ENCODE measurements around the gene NQO1. TPM values are rescaled to one million over a fixed set of nuclear protein-coding genes. Genes with fewer than 3 reads are reported as not detected.
A peak's percentile ranks its signal among the peaks of the same experiment; 100 is the strongest.

The NQO1 gene
- total RNA-seq, 1 donor from 2014 or later: 77.7 TPM

- Histone ChIP-seq H3K4me1 (peaks cover 22% of the 10 kb centered on the region), H3K27ac (no peak overlapping the region), H3K9me3 (no peaks in the 10 kb centered on the region), H3K4me3 (no peak overlapping the region), H3K27me3 (no peaks in the 10 kb centered on the region), H3K36me3 (peaks cover 9% of the 10 kb centered on the region)
- ATAC-seq (no peak), DNase-seq (no peak)
- intact Hi-C loops (cut with DNase I): no loop called here
- no peak for TF ChIP-seq CTCF (IDR thresholded peaks at IDR 0.05)
Measured at GRCh38 chr16:69756705-69757104, 30.3 kb upstream of the NQO1 start.

GRCh38 chr16:69754469-69755310 is 28.3 kb upstream of the NQO1 start, which contains the start of gene NOB1:
NOB1 (minus strand) TSS chr16:69754926; CDS start chr16:69754910, 16 bp downstream.
- H3K27ac ChIP-seq: peak within 1 kb of the TSS; percentile 85
- peaks cover 18% of the 10 kb centered on the region for H3K4me1 ChIP-seq
- peak; percentile 97 for TF ChIP-seq CTCF (IDR thresholded peaks at IDR 0.05)
- H3K27me3 ChIP-seq: no peaks in the 10 kb centered on the region
- ATAC-seq: peak; percentile 99
- peaks cover 27% of the 10 kb centered on the region for H3K36me3 ChIP-seq
- intact Hi-C loops (cut with DNase I): loop anchor here (5.0 kb wide), 1 partner anchor 42 kb away; no protein-coding TSS in a partner anchor
- peak within 1 kb of the TSS; percentile 97 for H3K4me3 ChIP-seq
- peak; percentile 99 for DNase-seq
- H3K9me3 ChIP-seq: no peaks in the 10 kb centered on the region

GRCh38 chr16:69754143-69754468 is 27.7 kb upstream of the NQO1 start:
- no peak for ATAC-seq
- peaks cover 33% of the 10 kb centered on the region for H3K36me3 ChIP-seq
- peak overlapping the region; percentile 85 for H3K27ac ChIP-seq
- intact Hi-C loops (cut with DNase I): loop anchor here (5.0 kb wide), 1 partner anchor 42 kb away; no protein-coding TSS in a partner anchor
- no peaks in the 10 kb centered on the region for H3K27me3 ChIP-seq
- no peak for DNase-seq
- H3K4me1 ChIP-seq: peaks cover 18% of the 10 kb centered on the region
- peak overlapping the region; percentile 97 for H3K4me3 ChIP-seq
- H3K9me3 ChIP-seq: no peaks in the 10 kb centered on the region
- no peak for TF ChIP-seq CTCF (IDR thresholded peaks at IDR 0.05)

- no peak overlapping the region for H3K27ac ChIP-seq
- H3K27me3 ChIP-seq: no peaks in the 10 kb centered on the region
- no peaks in the 10 kb centered on the region for H3K9me3 ChIP-seq
- intact Hi-C loops (cut with DNase I): no loop called here
- TF ChIP-seq CTCF (IDR thresholded peaks at IDR 0.05): no peak
- H3K4me1 ChIP-seq: peaks cover 15% of the 10 kb centered on the region
- H3K36me3 ChIP-seq: peaks cover 84% of the 10 kb centered on the region
- no peak overlapping the region for H3K4me3 ChIP-seq
- DNase-seq: no peak
- no peak for ATAC-seq
Measured at GRCh38 chr16:69748694-69749345, 22.5 kb upstream of the NQO1 start.

- H3K27ac ChIP-seq: no peak overlapping the region
- no peak overlapping the region for H3K4me3 ChIP-seq
- ATAC-seq: no peak
- H3K27me3 ChIP-seq: no peaks in the 10 kb centered on the region
- DNase-seq: no peak
- H3K4me1 ChIP-seq: no peaks in the 10 kb centered on the region
- H3K36me3 ChIP-seq: peaks cover 96% of the 10 kb centered on the region
- intact Hi-C loops (cut with DNase I): no loop called here
- TF ChIP-seq CTCF (IDR thresholded peaks at IDR 0.05): no peak
- no peaks in the 10 kb centered on the region for H3K9me3 ChIP-seq
Measured at GRCh38 chr16:69747115-69747514, 20.8 kb upstream of the NQO1 start.
